CD4-positive, alpha-beta T cell treated with Interleukin-4 for 4 hours (primary cell): Measurements from ENCODE around the gene FGA.

Experiments
- DNase-seq: peaks from one replicate; pipeline ENCODE4 v3.0.0-alpha.2; 2020

FGA gene

DNA sequence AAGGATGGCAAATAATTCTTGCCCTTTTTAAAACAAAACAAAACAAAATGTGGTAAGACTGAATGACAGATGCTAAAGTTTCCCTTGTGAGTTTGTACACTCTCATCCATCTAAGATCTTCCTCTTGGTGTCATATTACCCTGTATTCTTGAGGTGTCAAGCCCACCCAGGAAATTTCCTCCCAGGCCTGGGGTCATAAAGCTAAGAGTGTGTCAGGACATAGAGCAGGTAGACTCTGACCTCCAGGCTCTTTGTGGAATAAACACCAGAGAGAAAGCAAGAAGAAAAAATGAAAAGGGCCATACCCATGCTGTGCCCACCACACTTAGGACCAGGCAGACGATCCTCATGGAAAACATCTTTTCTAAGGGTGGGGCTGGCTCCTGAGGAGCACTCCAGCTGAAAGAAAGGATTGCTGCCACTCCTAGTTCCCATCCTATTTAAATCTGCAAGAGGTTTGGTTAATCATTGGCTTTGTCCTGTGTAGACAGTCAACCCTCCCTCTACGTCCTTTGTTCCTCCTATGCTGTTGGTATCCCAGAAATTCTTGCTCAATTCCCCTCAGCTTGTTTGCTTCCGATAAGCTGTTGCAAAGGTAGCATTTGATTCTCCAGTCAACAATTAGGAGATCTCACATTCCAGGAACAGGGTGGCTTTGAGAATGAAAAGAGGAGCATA, at the start of gene FGA:
Gene FGA, minus strand, starts transcription at position 414 of the 678 bp plus-strand sequence. Its CDS starts 55 bp downstream, at position 359.
- DNase-seq = no peak

DNA sequence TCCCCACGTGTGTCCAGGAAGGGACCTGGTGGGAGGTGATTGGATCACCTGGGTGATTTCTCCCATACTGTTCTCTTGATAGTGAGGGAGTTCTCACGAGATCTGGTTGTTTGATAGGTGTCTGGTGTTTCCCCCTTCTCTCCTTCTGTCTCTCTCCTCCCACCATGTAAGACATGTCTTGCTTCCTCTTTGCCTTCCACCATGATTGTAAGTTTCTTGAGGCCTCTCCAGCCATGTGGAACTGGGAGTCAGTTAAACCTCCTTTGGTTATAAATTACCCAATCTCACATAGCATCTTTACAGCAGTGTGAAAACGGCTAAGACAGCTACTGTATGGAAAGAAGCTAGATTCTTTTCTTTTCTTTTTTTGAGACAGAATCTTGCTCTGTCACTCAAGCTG, 43.5 kb upstream of the FGA start:
- DNase-seq = no peak

DNA sequence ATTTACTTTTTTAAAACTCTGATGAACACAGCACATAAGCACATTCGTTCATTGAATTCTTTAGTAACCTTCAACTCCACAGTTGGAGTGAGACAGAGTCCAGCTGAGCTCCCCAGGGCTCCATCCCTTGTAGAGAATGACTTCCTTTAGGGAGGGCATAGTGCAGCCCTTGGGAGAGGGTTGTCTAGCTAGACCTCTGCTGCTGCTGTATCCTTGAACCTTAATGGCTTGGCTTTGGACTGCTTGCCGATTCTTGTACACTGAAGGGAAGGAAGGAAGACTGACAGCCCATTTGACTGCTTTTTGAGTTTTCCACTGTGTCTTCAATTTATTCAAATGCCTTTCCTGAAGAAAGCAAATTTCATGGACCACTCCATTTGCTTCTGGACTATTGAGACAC, 41.3 kb upstream of the FGA start:
- DNase-seq = no peak

DNA sequence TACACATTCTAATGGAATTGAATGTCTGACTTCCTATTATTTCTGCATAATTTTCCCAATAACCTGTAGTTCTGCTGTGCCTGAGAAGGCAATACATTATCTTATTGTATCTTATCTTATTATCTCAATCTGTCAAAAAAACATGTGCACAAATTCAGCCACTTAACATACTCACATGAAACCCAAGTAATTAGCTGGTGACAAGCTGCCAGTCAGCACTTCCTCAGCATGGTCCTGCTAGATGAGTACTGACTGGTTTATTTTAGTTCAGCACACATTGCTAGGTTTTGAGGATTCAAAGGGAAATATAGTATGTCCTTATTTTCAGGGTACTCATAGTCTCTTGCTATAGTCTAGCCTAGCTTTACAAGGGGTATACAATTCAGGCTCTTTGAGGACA, 39.8 kb upstream of the FGA start:
- no peak for DNase-seq

DNA sequence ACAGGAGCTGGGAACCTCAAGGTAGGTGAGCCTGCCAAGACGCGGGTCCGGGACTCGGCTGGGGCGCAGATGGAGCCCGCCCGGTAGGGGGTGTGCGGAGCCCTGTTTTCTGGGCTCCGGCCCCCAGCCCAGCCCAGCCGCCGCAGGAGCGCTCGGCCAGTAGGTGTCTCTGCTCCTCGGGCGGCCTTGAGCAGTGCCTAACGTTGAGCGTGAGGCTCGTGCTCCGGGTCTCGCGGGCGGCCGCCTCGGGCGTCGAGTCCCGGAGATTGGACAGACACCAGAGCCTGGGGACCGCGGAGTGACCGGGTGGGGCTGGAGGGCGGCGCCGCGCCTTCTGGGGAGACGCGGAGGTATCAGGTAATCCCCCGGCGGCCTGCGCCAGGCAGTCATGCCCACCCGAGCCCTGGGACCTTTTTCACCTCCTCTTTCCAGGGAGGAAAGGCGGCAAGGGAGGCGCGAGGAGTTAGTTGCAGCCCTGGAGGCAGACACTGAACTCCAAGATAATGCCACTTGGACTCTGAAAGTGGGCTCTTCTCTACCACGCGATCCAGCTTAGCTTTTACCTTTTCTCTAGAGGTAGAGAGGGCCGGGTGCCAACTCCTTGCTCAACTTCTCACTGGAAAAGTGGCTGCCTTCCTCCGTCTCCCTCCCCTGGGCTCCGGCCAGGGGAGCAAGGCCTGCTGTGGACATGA, 36.4 kb upstream of the FGA start:
- peak; percentile 5 for DNase-seq

DNA sequence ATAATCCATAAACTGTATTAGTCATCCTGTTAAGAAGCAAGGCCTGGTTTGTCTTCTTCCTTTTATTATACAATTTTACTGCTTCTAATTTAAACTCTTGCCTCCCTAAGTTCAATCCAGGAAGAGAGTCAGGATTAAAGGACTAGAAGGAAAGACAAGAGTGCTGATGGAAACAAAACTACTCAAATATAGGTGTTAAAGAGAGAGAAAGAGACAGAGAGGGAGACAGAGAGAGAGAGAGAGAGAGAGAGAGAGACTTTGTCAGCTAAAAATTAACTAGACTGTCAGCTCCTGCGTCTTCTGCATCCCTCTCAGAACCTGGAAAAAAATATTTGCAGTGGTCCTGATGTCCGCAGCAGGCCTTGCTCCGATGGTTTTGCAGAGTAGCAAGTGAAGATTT, 35.4 kb upstream of the FGA start:
- no peak for DNase-seq

DNA sequence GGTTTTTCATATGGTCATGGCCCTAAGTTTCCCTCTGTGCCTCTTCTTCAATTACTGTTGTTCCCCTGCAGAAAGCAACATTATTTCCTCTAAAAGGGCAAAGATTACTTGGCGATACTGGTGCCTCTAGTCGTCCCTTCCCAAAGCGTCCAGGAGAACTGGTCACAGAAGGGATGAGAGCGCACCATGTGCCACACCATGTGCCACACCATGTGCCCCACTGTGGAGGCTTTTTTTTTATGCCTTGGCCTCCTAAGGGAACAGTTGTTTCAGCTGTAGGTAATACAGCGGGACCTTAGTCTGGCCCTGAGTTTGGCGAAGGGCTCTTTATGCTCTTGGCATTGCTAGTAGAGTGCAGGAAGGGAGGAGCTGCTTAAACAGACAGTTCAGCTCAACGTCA, 33.5 kb upstream of the FGA start:
- no peak for DNase-seq

DNA sequence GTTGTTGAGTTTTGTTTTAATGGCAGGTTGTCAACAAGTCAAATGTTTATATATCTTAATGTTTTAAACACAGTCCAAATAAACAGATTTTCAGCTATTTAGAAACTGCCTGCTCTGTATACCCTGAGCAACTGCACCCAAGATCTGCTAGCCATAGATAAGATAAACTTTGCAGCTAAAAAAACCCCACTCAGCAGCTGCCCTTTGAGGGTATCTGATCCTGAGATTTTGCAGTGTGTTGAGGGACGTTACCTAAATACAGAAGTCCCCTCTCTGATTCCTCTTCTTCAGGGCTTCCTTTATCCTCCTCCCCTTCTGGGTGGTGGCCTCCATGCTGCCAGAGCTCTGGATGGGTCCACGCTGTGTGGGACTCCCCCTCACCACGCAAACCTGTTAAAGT, 32.9 kb upstream of the FGA start:
- no peak for DNase-seq

DNA sequence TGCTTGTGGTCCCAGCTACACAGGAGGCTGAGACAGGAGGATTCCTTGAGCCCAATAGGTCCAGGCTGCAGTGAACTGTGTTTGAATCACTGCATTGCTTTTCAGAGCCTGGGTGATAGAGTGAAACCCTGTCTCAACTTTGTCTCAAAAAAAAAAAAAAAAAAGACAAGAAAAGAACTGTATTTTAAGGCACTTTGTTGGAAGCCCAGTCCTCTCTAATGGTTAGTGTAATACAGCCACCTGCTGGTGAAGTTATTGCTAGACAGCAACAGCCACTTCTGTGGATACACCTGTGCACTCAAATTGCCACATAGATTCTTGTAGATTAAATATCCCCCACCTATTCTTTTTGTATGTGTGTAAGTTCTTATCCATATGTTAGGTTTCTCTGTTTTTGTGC, 32.1 kb upstream of the FGA start:
- DNase-seq = peak; percentile 40

DNA sequence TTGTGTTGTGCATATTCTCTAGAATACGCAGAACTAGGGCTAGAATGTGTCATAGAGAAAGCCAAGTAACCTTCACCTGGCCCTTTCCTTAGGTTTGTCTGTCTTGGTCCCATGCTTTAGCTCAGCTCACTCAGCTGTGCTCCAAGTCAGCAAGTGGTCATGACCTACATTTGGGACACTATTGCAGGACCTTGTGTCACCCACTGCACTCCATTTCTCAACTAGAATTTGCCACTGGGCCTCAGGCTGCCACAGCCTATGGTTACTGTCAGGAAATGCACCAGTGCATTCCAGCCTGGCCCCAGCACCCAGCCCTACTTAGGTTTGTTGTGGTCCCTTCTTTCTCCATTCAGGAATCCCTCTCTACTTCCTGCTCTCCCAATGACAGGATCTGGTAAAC, 29.6 kb upstream of the FGA start:
- no peak for DNase-seq

DNA sequence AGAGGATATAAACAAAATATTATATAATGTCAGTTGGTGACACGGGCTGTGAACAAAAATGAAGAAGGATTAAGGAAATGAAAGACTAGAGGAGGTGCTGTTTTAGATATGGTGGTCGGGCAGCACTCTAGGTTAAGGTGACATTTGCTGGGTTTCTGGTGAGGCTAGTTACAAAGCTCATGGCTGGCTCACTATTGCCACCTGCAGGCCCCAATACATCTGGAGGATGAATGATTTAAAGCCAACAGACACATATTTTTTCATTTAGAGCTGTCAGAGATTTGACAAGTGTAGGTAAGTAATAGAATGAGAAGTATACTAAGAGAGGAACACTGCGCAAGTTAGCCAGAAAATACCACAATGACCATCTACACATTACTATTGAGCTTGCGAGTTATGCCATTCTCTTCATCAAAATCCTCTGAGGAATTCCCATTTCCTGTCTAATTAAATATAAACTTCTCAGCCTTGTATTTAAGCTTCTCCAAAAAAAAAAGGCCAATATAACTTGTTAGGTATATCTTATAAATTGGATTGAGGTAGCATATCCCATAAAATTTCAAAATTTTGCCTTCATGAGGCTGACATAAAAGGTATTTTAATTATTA, 28.3 kb upstream of the FGA start:
- peak; percentile 39 for DNase-seq

DNA sequence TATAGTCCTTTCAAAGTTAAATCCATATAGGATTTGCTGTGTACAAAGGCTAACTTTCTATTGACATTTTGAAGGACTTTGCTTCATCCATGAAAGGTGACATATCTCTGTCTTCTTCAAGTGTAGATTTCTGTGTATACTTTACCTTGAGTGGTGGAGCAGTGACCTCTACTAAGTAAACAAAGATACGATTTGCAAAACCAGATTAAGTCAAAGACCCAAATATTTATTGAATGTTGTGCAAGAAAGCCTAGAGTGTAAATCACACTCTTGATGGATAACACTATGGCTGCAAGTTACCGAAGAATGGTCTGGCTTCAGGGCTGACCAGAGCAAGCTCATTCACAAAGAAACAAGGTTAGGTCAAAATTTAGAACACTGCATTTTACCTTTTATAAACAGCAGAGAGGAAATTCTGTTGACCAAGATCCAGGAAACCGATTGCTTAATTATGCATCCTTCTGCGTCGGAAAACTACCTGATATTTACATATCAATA, 27.3 kb upstream of the FGA start:
- DNase-seq = no peak

DNA sequence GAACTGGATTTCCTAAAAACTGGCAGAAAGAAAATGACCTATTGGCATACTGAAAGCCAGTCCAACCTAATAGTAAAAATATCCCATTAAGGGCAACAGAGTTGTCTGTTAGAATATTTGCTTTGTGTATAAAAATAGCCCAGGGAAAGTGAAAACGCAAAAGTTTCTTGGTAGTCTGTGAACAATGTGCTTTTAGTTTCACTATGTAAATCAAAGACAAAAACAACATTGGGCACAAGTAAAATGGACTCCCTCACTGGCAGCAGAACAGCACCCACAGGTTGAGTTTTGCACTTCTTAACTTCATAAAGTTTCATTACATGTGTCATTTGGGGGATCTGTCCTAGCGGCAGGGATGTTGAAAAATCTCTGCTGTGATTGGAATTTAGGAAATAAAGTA, 26.2 kb upstream of the FGA start:
- DNase-seq = no peak

DNA sequence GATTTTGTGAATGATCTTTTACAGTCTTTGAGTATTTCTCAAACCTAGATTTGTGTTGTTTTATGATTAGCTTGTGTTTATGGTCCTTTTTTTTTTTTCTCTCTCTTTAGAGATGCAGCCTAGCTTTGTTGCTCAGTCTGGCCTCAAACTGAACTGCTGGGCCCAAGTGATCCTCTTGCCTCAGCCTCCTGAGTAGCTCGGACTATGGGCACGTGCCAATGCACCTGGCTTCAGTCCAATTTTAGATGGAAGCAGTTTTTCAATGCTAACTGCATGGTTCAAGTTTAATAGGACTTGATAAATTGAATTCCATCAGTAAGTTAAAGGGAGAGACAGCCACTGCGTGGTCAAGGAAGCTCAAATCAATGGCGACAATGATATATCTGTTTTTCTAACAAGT, 25.7 kb upstream of the FGA start:
- no peak for DNase-seq

DNA sequence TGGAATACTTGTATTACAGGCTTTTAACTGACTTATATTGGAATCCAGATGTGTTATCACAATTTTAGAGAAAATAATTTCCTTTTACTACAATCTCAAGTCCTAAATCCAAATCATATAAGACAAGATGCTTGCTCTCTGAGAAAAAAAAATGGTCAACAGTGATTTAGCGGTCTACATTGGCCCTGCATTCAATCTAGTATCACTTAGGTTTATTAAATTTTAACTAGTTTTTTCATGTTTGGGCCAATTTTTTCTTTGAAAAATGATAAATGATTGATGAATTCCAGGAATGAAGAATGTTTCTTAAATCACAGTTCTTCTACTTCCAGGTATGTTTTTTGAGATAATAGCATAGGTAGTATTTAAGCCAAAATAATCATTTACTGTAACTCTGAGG, 24.7 kb upstream of the FGA start:
- no peak for DNase-seq

DNA sequence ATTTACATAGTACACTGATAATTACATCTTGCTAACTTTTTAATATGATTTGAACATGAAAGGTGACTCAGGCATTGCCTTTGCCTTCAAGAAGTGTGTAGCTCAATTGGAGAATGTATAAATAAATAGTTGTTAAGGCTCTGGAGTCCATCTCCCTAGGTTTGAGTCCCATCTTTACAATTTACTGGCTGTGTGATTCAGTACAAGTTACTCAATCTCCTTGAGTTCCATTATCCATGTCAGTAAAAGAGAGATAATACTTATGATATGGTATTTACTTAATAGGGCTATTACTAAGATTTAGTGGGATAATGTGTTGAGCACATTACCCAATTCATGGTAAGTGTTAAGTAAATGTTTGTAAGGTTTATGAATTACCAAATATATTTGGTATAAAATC, 23.8 kb upstream of the FGA start:
- DNase-seq = no peak

DNA sequence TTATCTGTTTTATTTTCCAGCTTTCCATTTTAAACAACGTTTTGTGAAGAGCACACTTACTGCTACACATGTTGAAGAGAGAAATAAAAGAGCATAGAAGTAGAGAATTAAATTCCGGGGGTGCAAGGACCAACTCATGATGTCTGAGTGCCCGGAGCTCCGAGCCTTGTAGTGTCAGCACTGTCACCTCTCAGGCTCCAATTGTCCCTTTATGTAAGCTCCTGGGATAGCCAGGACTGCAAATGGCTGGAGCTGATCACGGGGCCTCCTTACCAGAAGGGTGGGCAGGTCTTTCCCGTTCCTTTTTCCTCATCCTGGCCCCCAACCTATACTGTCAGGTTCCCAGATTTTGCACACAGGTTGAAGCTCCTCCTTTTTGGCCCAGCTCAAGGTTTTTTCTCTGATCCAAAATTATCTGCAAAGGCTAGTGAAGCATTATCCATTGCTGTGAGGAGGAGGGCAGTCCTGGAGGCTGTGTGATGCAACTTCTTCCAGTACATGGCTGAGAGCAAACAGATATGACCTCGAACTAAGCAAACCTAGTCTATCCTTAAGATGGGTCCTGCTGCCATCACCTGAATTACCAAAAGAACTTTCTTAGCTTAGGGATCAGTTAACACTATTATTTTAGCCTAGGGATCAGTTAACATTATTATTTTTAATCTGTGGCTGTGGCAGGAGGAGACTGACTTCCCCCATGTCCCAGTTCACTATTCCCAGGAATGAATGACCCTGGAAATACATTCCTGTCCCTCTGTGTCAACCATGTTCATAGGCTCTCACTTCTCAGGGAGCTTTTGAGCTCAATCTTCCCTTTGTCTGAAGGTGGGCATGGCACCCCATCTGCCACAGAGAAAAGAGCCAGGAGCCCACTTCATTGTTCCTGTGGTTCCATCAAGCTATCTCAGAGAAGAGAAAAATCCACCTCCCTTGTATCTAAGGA, 22.2 kb upstream of the FGA start, which contains the start of gene FGG:
Gene FGG, minus strand, starts transcription at position 185 of the 943 bp plus-strand sequence. Its CDS starts 47 bp downstream, at position 138.
- DNase-seq = no peak

DNA sequence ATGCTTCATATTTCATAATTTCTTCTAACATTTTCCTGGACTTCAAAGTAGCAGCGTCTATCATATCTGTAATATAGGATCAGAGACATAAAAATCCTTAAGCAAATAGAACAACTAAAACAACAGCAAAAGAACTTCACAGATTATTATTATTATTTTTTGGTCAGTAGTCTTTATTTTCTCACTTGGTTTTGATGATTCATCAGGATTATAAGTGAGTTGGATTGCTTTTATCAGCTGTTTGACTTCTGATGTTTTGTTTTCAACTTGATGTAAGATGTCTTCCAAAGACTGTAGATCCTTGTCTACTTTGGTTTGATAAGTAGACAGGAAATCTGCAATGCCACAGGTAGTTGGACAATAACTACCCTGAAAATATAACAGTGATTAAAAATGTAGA, 21.3 kb upstream of the FGA start:
- DNase-seq = no peak

DNA sequence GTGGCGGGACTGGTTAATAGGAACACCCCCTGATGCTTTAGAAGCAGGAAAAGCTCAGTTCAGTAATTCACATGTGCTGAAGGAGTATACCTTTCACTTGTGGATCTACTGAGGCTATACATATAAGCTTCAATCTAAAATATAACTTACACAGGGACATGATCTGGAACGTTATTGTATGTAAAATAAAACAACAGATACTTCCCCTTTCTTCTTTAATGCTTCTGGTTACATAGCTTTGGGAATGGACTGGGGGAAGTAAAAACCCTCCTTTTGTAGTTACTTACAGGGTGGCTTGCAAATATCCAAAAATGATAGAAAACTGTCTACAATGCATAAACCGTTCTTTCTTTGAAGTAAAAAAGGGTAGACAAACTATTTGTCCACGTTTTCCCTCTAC, 20.0 kb upstream of the FGA start:
- no peak for DNase-seq

DNA sequence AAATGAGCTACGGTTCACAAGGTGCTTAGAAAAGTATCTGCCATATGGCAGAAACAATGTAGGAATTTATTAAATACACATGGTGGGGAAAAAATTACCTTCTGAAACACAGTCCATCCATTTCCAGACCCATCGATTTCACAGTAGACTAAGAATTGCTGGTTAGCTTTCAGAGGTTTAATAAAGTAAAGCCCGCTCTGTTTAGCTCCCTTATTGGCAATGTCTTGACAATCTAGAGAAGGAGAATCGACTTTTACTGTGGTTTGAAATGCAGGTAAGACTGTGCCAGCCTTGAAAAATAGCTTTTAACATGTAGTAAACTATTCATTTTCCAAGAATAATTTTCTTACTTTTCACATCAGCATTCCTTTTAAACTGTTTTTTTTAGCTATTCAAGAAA, 19.0 kb upstream of the FGA start:
- DNase-seq = no peak

DNA sequence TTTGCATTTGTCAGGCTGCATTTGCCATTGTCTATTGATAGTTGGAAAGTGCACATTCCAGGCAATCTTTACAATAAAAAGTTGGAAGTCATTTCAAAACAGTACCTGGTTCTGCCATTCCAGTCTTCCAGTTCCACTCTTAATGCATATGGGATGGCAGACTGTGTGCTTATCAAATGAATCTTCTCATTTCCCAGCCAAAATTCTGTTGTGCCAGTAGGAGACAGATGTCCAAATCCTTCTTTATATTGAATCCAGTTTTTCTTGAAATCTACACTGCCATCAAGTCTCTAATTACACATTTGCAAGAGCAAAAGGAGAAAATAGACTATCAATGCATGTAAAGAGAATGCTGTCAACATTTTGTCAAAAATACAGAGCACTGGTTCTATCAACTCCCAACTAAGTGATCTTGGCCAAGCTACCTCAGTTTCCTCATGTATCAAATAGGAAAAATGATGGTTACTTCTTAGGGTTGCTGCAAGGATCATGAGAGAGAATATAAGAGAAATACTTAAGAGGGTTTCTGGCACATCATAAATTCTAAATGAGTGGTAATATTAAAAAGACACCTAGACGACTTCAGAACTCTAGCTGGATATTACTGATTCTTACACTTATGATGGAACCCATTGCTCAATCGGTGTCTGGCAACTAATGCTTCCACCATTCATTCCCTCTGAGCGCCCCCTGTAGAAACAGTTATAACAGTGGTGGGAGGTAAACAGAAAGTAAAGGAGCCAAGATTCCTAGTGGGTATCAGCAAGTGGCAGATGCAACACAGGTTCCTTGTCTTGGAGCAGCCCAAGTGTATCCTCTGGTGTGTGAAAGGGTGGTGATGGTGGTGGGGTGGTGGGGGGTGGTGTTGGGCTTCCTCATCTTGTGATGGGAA, 18.1 kb upstream of the FGA start:
- no peak for DNase-seq
